Ovary (tissue), 3 donors: ENCODE data around the gene JAG1.

Source experiments
- CTCF ChIP-seq, 3 donors: fragments of 450-650 bp in 2 of 3; fragments of 200-600 bp in 1 of 3; IDR thresholded peaks; one replicate each; pipeline versions ENCODE4 v1.5.1 to v1.8.0; 2016 to 2022; ENCODE audit warnings: antibody characterized with exemption in 3 of 3, mild to moderate bottlenecking in 1 of 3
- EP300 ChIP-seq: sonication (generic); formaldehyde crosslinking; IDR thresholded peaks from one replicate; pipeline ENCODE4 v1.6.1; 2017; ENCODE audit warnings: antibody characterized with exemption
- POLR2A ChIP-seq: fragments of 450-650 bp; IDR thresholded peaks from one replicate; pipeline ENCODE4 v1.6.1; 2017; ENCODE audit warnings: antibody characterized with exemption, mild to moderate bottlenecking, moderate library complexity
- donor health status: DM: no; HTN: no; CAD: no.

GRCh38 chr20:10676518-10676917 lies 2.7 kb upstream of the JAG1 start:
- TF ChIP-seq CTCF (IDR thresholded peaks at IDR 0.05) (no peak), POLR2A (no peak), EP300 (no peak)
